CD14-positive monocyte (primary cell): ENCODE data around the gene PCDHB1. TPM values are rescaled to one million over a fixed set of nuclear protein-coding genes. Genes with fewer than 3 reads are reported as not detected.

ENCODE experiments used
- DNase-seq, 3 donors: peaks; one replicate each; pipeline ENCODE4 v3.0.0-alpha.2; 2011 to 2022
- H2AFZ ChIP-seq: 2 replicates; pipeline ENCODE4 v1.6.0; 2012; ENCODE audit warnings: mild to moderate bottlenecking, low read depth, low read length, inconsistent platforms; ENCODE audit not compliant: insufficient read depth, poor library complexity, severe bottlenecking
- H3K27ac ChIP-seq, 2 donors: 1 replicate in 1 of 2; 2 replicates in 1 of 2; pipeline ENCODE4 v1.5.1; 2012 to 2013; ENCODE audit warnings: low read length in 2 of 2, control low read depth in 1 of 2, inconsistent platforms in 1 of 2, low read depth in 1 of 2, mild to moderate bottlenecking in 1 of 2
- H3K27me3 ChIP-seq, 2 donors: one replicate each; pipeline versions ENCODE4 v1.6.0 to v1.6.1; 2011 to 2013; ENCODE audit warnings: low read length in 2 of 2; ENCODE audit not compliant: control insufficient read depth in 2 of 2, insufficient read depth in 2 of 2
- H3K36me3 ChIP-seq, 2 donors: replicated peaks in 1 of 2; 1 replicate in 1 of 2; 2 replicates in 1 of 2; pipeline versions ENCODE4 v1.5.1 to v1.6.1; 2012 to 2013; ENCODE audit warnings: low read length in 2 of 2, control low read depth in 1 of 2, inconsistent platforms in 1 of 2, mild to moderate bottlenecking in 1 of 2; ENCODE audit not compliant: insufficient read depth in 2 of 2, control insufficient read depth in 1 of 2
- H3K4me1 ChIP-seq, 2 donors: 1 replicate in 1 of 2; 2 replicates in 1 of 2; pipeline versions ENCODE4 v1.5.1 to v1.6.1; 2012 to 2013; ENCODE audit warnings: low read length in 2 of 2, control low read depth in 1 of 2, inconsistent platforms in 1 of 2, mild to moderate bottlenecking in 1 of 2, moderate library complexity in 1 of 2; ENCODE audit not compliant: insufficient read depth in 2 of 2, control insufficient read depth in 1 of 2
- H3K4me2 ChIP-seq: replicated peaks from 2 replicates; pipeline ENCODE3; 2012; ENCODE audit warnings: low read length, moderate library complexity, mild to moderate bottlenecking; ENCODE audit not compliant: poor library complexity, severe bottlenecking; ENCODE audit errors: extremely low read depth
- H3K4me3 ChIP-seq, 3 experiments: fragments of 200-600 bp in 1 of 3; sonication (generic) in 1 of 3; replicated peaks in 1 of 3; 1 replicate in 2 of 3; 2 replicates in 1 of 3; pipeline ENCODE4 v1.5.1; 2011 to 2013; ENCODE audit warnings: low read length in 3 of 3, mild to moderate bottlenecking in 3 of 3, control low read depth in 2 of 3, low read depth in 2 of 3, inconsistent platforms in 1 of 3, moderate library complexity in 1 of 3
- H3K79me2 ChIP-seq: 2 replicates; pipeline ENCODE4 v1.6.0; 2012; ENCODE audit warnings: mild to moderate bottlenecking, control low read depth, inconsistent platforms, low read length, moderate library complexity; ENCODE audit not compliant: insufficient read depth
- H3K9ac ChIP-seq: 2 replicates; pipeline ENCODE4 v1.6.0; 2017; ENCODE audit warnings: low read length, mild to moderate bottlenecking; ENCODE audit not compliant: insufficient read depth, poor library complexity, severe bottlenecking
- H3K9me3 ChIP-seq, 2 donors: replicated peaks in 1 of 2; 1 replicate in 1 of 2; 2 replicates in 1 of 2; pipeline versions ENCODE4 v1.5.1 to v1.6.1; 2012 to 2013; ENCODE audit warnings: low read length in 2 of 2, control low read depth in 1 of 2; ENCODE audit not compliant: control insufficient read depth in 1 of 2, insufficient read depth in 1 of 2
- H4K20me1 ChIP-seq: 2 replicates; pipeline ENCODE4 v1.6.0; 2012; ENCODE audit warnings: mild to moderate bottlenecking, low read length, control low read depth, moderate library complexity; ENCODE audit not compliant: insufficient read depth
- H3K27ac Mint-ChIP-seq, 7 donors: one replicate each; pipeline ENCODE4 v1.8.0; 2020; ENCODE audit warnings: mild to moderate bottlenecking in 7 of 7, mixed read lengths in 7 of 7, moderate library complexity in 6 of 7, inconsistent platforms in 2 of 7
- H3K27me3 Mint-ChIP-seq, 3 donors: one replicate each; pipeline ENCODE4 v1.8.0; 2021 to 2022; ENCODE audit warnings: low read depth in 3 of 3, mild to moderate bottlenecking in 3 of 3, mixed read lengths in 3 of 3, moderate library complexity in 3 of 3, inconsistent platforms in 1 of 3
- H3K36me3 Mint-ChIP-seq, 2 donors: one replicate each; pipeline ENCODE4 v1.8.0; 2020; ENCODE audit warnings: mixed read lengths in 2 of 2, inconsistent platforms in 1 of 2, mild to moderate bottlenecking in 1 of 2
- H3K4me1 Mint-ChIP-seq: one replicate; pipeline ENCODE4 v1.8.0; 2020; ENCODE audit warnings: mild to moderate bottlenecking, mixed read lengths
- H3K4me3 Mint-ChIP-seq, 2 donors: one replicate each; pipeline ENCODE4 v1.8.0; 2020; ENCODE audit warnings: mild to moderate bottlenecking in 2 of 2, mixed read lengths in 2 of 2, moderate library complexity in 1 of 2
- H3K9me3 Mint-ChIP-seq, 7 donors: one replicate each; pipeline ENCODE4 v1.8.0; 2020 to 2022; ENCODE audit warnings: mixed read lengths in 7 of 7, mild to moderate bottlenecking in 6 of 7, moderate library complexity in 6 of 7, inconsistent platforms in 2 of 7
- WGBS: methylation state at CpG from one replicate; pipeline ENCODE4 v1.1.5; 2013; ENCODE audit warnings: missing lambda C conversion rate; ENCODE audit not compliant: insufficient coverage; 5-methylcytosine and 5-hydroxymethylcytosine counted together
- intact Hi-C, 2 donors: fragments of 100-400 bp; cut with micrococcal nuclease; formaldehyde crosslinking; loops; one replicate each; pipeline versions ENCODE4 v1.15.0 to v1.15.1; 2023
- polyA plus RNA-seq, 3 donors: library from polyadenylated mRNA; depleted of rRNA in 1 of 3; unstranded in 2 of 3; stranded (reverse) in 1 of 3; fragments of 300-500 nt in 2 of 3; fragments of >200 nt in 1 of 3; fragmentation: Illumina TruSeq in 2 of 3; gene quantifications; 1 replicate in 2 of 3; 2 replicates in 1 of 3; pipeline ENCODE4 v1.2.3, GENCODE V29; 2012 to 2021
- TF ChIP-seq, protein P1 (sequence below): fragments of 200-600 bp; IDR thresholded peaks from one replicate; pipeline ENCODE4 v1.8.0; 2022; ENCODE audit warnings: antibody characterized with exemption, mild to moderate bottlenecking

Gene PCDHB1
- polyA plus RNA-seq, 3 donors, result not detected

DNA sequence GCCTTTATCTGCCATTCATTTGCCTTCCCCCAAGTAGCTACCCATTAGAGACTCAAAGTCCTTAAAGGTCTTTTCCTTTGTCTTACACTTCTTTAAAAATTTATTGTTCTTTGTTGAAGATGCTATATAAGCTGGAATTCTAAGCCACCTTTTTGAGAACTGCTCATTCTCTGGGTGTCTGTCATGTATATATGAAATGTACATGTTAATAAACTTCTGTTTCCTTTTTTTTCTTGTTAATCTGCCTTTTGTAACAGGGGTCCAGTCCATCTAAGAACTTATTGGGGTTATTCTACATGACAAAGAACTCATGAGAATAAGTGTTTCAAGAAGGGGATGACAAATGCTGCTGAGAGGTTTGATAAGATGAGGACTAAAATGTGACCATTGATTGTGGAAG is 43.4 kb upstream of the PCDHB1 start:
- no peaks in the 10 kb centered on the region for H3K27me3 ChIP-seq
- H3K4me3 Mint-ChIP-seq, result no peak overlapping the region
- no peak overlapping the region for H2AFZ ChIP-seq
- H3K27ac Mint-ChIP-seq, result no peak overlapping the region
- no peak overlapping the region for H3K4me2 ChIP-seq
- no peaks in the 10 kb centered on the region for H3K36me3 ChIP-seq
- H3K36me3 Mint-ChIP-seq, result no peaks in the 10 kb centered on the region
- H3K4me1 Mint-ChIP-seq, result no peaks in the 10 kb centered on the region
- H4K20me1 ChIP-seq, result no peaks in the 10 kb centered on the region
- H3K27me3 Mint-ChIP-seq, result peaks cover 0 to 8% (median 2%) of the 10 kb centered on the region in 3 donors
- peaks cover 7 to 21% (median 9%) of the 10 kb centered on the region in 7 donors for H3K9me3 Mint-ChIP-seq
- H3K9me3 ChIP-seq, result peaks cover 5 to 14% of the 10 kb centered on the region in 2 donors
- DNase-seq, result no peak
- H3K27ac ChIP-seq, result no peak overlapping the region
- no peak overlapping the region for H3K4me3 ChIP-seq
- H3K79me2 ChIP-seq, result no peaks in the 10 kb centered on the region
- no peak overlapping the region for H3K9ac ChIP-seq
- intact Hi-C loops, result no loop called here
- TF ChIP-seq, protein P1, sequence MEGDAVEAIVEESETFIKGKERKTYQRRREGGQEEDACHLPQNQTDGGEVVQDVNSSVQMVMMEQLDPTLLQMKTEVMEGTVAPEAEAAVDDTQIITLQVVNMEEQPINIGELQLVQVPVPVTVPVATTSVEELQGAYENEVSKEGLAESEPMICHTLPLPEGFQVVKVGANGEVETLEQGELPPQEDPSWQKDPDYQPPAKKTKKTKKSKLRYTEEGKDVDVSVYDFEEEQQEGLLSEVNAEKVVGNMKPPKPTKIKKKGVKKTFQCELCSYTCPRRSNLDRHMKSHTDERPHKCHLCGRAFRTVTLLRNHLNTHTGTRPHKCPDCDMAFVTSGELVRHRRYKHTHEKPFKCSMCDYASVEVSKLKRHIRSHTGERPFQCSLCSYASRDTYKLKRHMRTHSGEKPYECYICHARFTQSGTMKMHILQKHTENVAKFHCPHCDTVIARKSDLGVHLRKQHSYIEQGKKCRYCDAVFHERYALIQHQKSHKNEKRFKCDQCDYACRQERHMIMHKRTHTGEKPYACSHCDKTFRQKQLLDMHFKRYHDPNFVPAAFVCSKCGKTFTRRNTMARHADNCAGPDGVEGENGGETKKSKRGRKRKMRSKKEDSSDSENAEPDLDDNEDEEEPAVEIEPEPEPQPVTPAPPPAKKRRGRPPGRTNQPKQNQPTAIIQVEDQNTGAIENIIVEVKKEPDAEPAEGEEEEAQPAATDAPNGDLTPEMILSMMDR, result no peak
- no peaks in the 10 kb centered on the region for H3K4me1 ChIP-seq

DNA sequence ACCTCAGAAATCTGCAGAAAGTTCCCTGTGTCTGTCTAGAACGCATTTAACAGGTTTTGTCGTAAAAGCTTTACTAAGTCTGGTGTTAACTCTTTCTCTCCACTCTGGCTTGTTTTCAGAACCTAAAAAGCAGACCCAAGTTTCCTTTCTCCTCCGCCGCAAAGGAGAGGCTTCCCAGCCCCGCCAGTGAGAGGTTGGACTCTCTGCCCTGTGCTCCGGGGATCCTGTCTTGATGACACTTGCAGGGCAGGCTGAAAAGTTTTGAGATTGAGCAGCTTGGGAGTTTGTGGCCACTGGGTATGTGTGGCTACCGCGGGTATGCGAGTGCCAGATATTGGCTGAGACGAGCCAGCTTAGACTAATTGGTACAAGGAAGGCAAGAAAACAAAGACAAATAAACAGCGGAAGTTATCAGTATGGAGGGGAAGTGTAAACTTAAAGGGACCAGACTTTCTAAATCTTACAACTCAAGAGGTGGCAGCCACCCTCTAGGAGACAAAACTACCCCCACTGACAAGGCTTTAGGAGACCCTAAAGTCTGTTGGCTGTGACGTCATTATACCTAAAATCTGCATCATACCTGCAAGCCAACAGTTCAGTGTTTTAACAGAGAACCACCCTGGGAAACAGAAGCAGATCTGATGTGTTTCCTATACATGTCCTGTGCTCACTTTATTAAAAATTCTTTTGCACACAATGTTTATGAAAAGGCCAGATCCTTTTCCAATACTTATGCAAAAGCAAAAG is 41.0 kb upstream of the PCDHB1 start:
- no peaks in the 10 kb centered on the region for H3K4me1 ChIP-seq
- Mint-ChIP-seq H3K4me1 (no peaks in the 10 kb centered on the region), H3K27ac (no peak overlapping the region), H3K27me3 (peaks cover 0 to 3% (median 0%) of the 10 kb centered on the region in 3 donors), H3K4me3 (no peak overlapping the region), H3K36me3 (no peaks in the 10 kb centered on the region), H3K9me3 (peaks cover 4 to 14% (median 11%) of the 10 kb centered on the region in 7 donors)
- no peak overlapping the region for H3K4me2 ChIP-seq
- TF ChIP-seq, protein P1, result no peak
- peaks cover 0 to 10% of the 10 kb centered on the region in 2 donors for H3K9me3 ChIP-seq
- DNase-seq, result no peak
- no peak overlapping the region for H2AFZ ChIP-seq
- no peaks in the 10 kb centered on the region for H3K79me2 ChIP-seq
- H3K4me3 ChIP-seq, result no peak overlapping the region
- intact Hi-C loops, result no loop called here
- H3K27ac ChIP-seq, result no peak overlapping the region
- H3K9ac ChIP-seq, result no peak overlapping the region
- 64% methylated on average over 5 of the region's 12 CpGs for WGBS
- no peaks in the 10 kb centered on the region for H3K36me3 ChIP-seq
- no peaks in the 10 kb centered on the region for H3K27me3 ChIP-seq
- H4K20me1 ChIP-seq, result no peaks in the 10 kb centered on the region
